Thyroid gland (tissue), 4 donors: ENCODE results near the gene HDC. TPM values are rescaled to one million over a fixed set of nuclear protein-coding genes. Genes with fewer than 3 reads are reported as not detected.

Experiments
- DNase-seq, 2 donors: peaks; one replicate each; pipeline ENCODE4 v3.0.0-alpha.2; 2019
- H3K27ac ChIP-seq, 3 donors: fragments of 200-600 bp; sonication (generic); 1 replicate in 2 of 3; 2 replicates in 1 of 3; pipeline ENCODE4 v1.5.1; 2016 to 2019; ENCODE audit warnings: mild to moderate bottlenecking in 1 of 3, moderate library complexity in 1 of 3
- H3K27me3 ChIP-seq: fragments of 200-600 bp; sonication (generic); one replicate; pipeline ENCODE4 v1.5.1; 2019
- H3K36me3 ChIP-seq, 2 donors: fragments of 200-600 bp; sonication (generic); one replicate each; pipeline ENCODE4 v1.5.1; 2016 to 2019
- H3K4me1 ChIP-seq, 2 donors: fragments of 200-600 bp; sonication (generic); one replicate each; pipeline ENCODE4 v1.5.1; 2017 to 2019
- H3K4me3 ChIP-seq, 3 donors: fragments of 200-600 bp; sonication (generic); replicated peaks in 1 of 3; 1 replicate in 2 of 3; 2 replicates in 1 of 3; pipeline ENCODE4 v1.5.1; 2016; ENCODE audit warnings: mild to moderate bottlenecking in 1 of 3
- H3K9me3 ChIP-seq: fragments of 200-600 bp; sonication (generic); one replicate; pipeline ENCODE4 v1.5.1; 2017
- CTCF ChIP-seq, 6 experiments: fragments of 200-600 bp in 3 of 6; fragments of 450-650 bp in 3 of 6; sonication (generic) in 3 of 6; IDR thresholded peaks; one replicate each; pipeline ENCODE4 v1.5.1; 2016 to 2019; ENCODE audit warnings: antibody characterized with exemption in 6 of 6, mild to moderate bottlenecking in 2 of 6, inconsistent platforms in 1 of 6, moderate library complexity in 1 of 6
- POLR2A ChIP-seq, 2 donors: fragments of 450-650 bp; IDR thresholded peaks; one replicate each; pipeline ENCODE4 v1.6.1; 2017; ENCODE audit warnings: antibody characterized with exemption in 2 of 2, mild to moderate bottlenecking in 2 of 2, moderate library complexity in 1 of 2
- WGBS, 2 donors: methylation state at CpG; one replicate each; pipeline ENCODE4 v1.1.5; 2017; 5-methylcytosine and 5-hydroxymethylcytosine counted together
- intact Hi-C: fragments of 100-400 bp; cut with DNase I; formaldehyde crosslinking; loops from one replicate; pipeline ENCODE4 v1.15.1; 2023
- total RNA-seq, 4 donors: library from RNA; depleted of rRNA; stranded (reverse); fragments of >200 nt; gene quantifications; one replicate each; pipeline ENCODE4 v1.2.3, GENCODE V29; 2016

Gene HDC
- total RNA-seq, 4 donors from 2014 or later, result 0.45 TPM; not detected in 3

GRCh38 chr15:50267577-50267976 is 2.1 kb upstream of the HDC start:
- TF ChIP-seq CTCF (IDR thresholded peaks at IDR 0.05) (no peak), POLR2A (IDR thresholded peaks at IDR 0.05) (no peak)
- Histone ChIP-seq H3K4me3 (no peak overlapping the region), H3K4me1 (no peaks in the 10 kb centered on the region), H3K36me3 (no peaks in the 10 kb centered on the region), H3K27ac (no peak overlapping the region), H3K27me3 (no peaks in the 10 kb centered on the region), H3K9me3 (no peaks in the 10 kb centered on the region)
- DNase-seq, result no peak
- WGBS, 2 donors, result 83 to 84% methylated on average over 2 of the region's 2 CpGs
- intact Hi-C loops, result no loop called here

- no peak for TF ChIP-seq POLR2A (IDR thresholded peaks at IDR 0.05)
- no peak overlapping the region for H3K27ac ChIP-seq
- intact Hi-C loops, result no loop called here
- no peak for DNase-seq
- H3K4me3 ChIP-seq, result no peak overlapping the region
- H3K4me1 ChIP-seq, result no peaks in the 10 kb centered on the region
- WGBS, 2 donors, result 65 to 73% methylated on average over 4 of the region's 4 CpGs
- H3K36me3 ChIP-seq, result no peaks in the 10 kb centered on the region
- no peaks in the 10 kb centered on the region for H3K27me3 ChIP-seq
- no peaks in the 10 kb centered on the region for H3K9me3 ChIP-seq
Observed at GRCh38 chr15:50262533-50262932, 3.0 kb downstream of the HDC start.

- intact Hi-C loops, result no loop called here
- 92 to 94% methylated on average over 3 of the region's 3 CpGs for WGBS, 2 donors
- Histone ChIP-seq H3K9me3 (no peaks in the 10 kb centered on the region), H3K27me3 (no peaks in the 10 kb centered on the region), H3K36me3 (no peaks in the 10 kb centered on the region), H3K4me3 (no peak overlapping the region), H3K4me1 (no peaks in the 10 kb centered on the region), H3K27ac (no peak overlapping the region)
- DNase-seq, result no peak
- TF ChIP-seq POLR2A (IDR thresholded peaks at IDR 0.05) (no peak), CTCF (IDR thresholded peaks at IDR 0.05) (no peak)
Observed at GRCh38 chr15:50261981-50262380, 3.5 kb downstream of the HDC start.

GRCh38 chr15:50260969-50261496 is 4.5 kb downstream of the HDC start:
- no peak overlapping the region for H3K4me3 ChIP-seq
- no peaks in the 10 kb centered on the region for H3K9me3 ChIP-seq
- no peaks in the 10 kb centered on the region for H3K27me3 ChIP-seq
- DNase-seq, result no peak
- 73 to 75% methylated on average over 2 of the region's 2 CpGs for WGBS, 2 donors
- H3K27ac ChIP-seq, result no peak overlapping the region
- intact Hi-C loops, result no loop called here
- no peaks in the 10 kb centered on the region for H3K36me3 ChIP-seq
- no peak for TF ChIP-seq POLR2A (IDR thresholded peaks at IDR 0.05)
- no peak for TF ChIP-seq CTCF (IDR thresholded peaks at IDR 0.05)
- H3K4me1 ChIP-seq, result no peaks in the 10 kb centered on the region

GRCh38 chr15:50259276-50259675 is 6.2 kb downstream of the HDC start:
- DNase-seq, result no peak
- TF ChIP-seq CTCF (IDR thresholded peaks at IDR 0.05), result no peak
- no peak for TF ChIP-seq POLR2A (IDR thresholded peaks at IDR 0.05)

GRCh38 chr15:50257924-50258323 is 7.6 kb downstream of the HDC start:
- Histone ChIP-seq H3K4me3 (no peak overlapping the region), H3K36me3 (no peaks in the 10 kb centered on the region), H3K27me3 (no peaks in the 10 kb centered on the region), H3K27ac (no peak overlapping the region), H3K4me1 (no peaks in the 10 kb centered on the region), H3K9me3 (no peaks in the 10 kb centered on the region)
- no peak for TF ChIP-seq CTCF (IDR thresholded peaks at IDR 0.05)
- no peak for TF ChIP-seq POLR2A (IDR thresholded peaks at IDR 0.05)
- intact Hi-C loops, result no loop called here
- DNase-seq, result no peak
- 88 to 92% methylated on average over 3 of the region's 3 CpGs for WGBS, 2 donors

More at GRCh38 chr15:50259276-50259675, 6.2 kb downstream of the HDC start:
- WGBS, 2 donors, result 73 to 83% methylated on average over 5 of the region's 5 CpGs
- Histone ChIP-seq H3K27ac (no peak overlapping the region), H3K4me1 (no peaks in the 10 kb centered on the region), H3K4me3 (no peak overlapping the region), H3K36me3 (no peaks in the 10 kb centered on the region), H3K27me3 (no peaks in the 10 kb centered on the region), H3K9me3 (no peaks in the 10 kb centered on the region)
- intact Hi-C loops, result no loop called here
